ENCODE results near the gene SUGCT. TPM values are rescaled to one million over a fixed set of nuclear protein-coding genes. Genes with fewer than 3 reads are reported as not detected.

Gene SUGCT
- total and polyA plus RNA-seq, 2 of the 13 experiments (the other 11 are each of a cell fraction or from before 2014, with no cell fraction given), result 10.1 to 22.2 TPM

DNA sequence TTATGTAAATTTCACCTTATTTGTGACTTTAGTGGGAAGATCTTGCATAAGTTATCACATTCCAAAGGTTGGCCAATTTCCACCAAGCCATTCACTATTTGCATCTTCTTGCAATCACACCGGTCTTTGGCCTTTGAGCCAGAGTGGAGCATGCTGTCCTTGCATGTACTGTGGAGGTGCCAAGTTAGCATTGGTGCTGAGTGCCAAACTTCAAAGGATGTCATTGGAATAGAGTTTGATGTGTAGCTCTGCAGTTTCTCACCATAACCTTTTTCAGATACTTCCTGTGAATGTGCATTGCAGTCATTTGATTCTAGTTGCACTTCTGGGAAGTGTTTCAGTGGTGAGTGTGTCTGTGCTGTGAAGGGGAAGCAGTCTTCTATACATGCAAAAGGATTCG, 620.6 kb downstream of the SUGCT start (continued):
- TF ChIP-seq, protein P1, sequence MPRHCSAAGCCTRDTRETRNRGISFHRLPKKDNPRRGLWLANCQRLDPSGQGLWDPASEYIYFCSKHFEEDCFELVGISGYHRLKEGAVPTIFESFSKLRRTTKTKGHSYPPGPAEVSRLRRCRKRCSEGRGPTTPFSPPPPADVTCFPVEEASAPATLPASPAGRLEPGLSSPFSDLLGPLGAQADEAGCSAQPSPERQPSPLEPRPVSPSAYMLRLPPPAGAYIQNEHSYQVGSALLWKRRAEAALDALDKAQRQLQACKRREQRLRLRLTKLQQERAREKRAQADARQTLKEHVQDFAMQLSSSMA (CRISPR knock-in tag; IDR thresholded peaks at IDR 0.05), result no peak
- TF ChIP-seq TARDBP (CRISPR knock-in tag; IDR thresholded peaks at IDR 0.05) (peak; percentile 54; the same call in 1 of the 2 replicates), ZNF136 (CRISPR knock-in tag; IDR thresholded peaks at IDR 0.05; ENCODE audit: low read depth) (no peak), ELF1 (CRISPR knock-in tag; IDR thresholded peaks at IDR 0.05) (no peak), ZNF788 (CRISPR knock-in tag; IDR thresholded peaks at IDR 0.05; ENCODE audit: borderline replicate concordance) (peak; percentile 55; the same call in 1 of the 2 replicates), TOE1 (CRISPR knock-in tag; IDR thresholded peaks at IDR 0.05) (no peak), KMT2A (CRISPR knock-in tag; IDR thresholded peaks at IDR 0.05) (no peak), ZNF431 (CRISPR knock-in tag; IDR thresholded peaks at IDR 0.05; ENCODE audit: borderline replicate concordance, low read depth) (no peak), REPIN1 (CRISPR knock-in tag; IDR thresholded peaks at IDR 0.05; ENCODE audit: borderline replicate concordance, low read depth) (0 out of 2 replicates have a peak, but pooled peaks have one; percentile 44)
- TF ChIP-seq, protein P2, sequence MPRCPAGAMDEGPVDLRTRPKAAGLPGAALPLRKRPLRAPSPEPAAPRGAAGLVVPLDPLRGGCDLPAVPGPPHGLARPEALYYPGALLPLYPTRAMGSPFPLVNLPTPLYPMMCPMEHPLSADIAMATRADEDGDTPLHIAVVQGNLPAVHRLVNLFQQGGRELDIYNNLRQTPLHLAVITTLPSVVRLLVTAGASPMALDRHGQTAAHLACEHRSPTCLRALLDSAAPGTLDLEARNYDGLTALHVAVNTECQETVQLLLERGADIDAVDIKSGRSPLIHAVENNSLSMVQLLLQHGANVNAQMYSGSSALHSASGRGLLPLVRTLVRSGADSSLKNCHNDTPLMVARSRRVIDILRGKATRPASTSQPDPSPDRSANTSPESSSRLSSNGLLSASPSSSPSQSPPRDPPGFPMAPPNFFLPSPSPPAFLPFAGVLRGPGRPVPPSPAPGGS (CRISPR knock-in tag; IDR thresholded peaks at IDR 0.05), result no peak
- TF ChIP-seq, protein P3, sequence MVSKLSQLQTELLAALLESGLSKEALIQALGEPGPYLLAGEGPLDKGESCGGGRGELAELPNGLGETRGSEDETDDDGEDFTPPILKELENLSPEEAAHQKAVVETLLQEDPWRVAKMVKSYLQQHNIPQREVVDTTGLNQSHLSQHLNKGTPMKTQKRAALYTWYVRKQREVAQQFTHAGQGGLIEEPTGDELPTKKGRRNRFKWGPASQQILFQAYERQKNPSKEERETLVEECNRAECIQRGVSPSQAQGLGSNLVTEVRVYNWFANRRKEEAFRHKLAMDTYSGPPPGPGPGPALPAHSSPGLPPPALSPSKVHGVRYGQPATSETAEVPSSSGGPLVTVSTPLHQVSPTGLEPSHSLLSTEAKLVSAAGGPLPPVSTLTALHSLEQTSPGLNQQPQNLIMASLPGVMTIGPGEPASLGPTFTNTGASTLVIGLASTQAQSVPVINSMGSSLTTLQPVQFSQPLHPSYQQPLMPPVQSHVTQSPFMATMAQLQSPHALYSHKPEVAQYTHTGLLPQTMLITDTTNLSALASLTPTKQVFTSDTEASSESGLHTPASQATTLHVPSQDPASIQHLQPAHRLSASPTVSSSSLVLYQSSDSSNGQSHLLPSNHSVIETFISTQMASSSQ (IDR thresholded peaks at IDR 0.05; ENCODE audit: low read depth), result 0 out of 2 replicates have a peak, but pooled peaks have one; percentile 33
- TF ChIP-seq, protein P3 (CRISPR knock-in tag; IDR thresholded peaks at IDR 0.05; ENCODE audit: borderline replicate concordance), result peak; percentile 40; the same call in 1 of the 2 replicates
- TF ChIP-seq, protein P4, sequence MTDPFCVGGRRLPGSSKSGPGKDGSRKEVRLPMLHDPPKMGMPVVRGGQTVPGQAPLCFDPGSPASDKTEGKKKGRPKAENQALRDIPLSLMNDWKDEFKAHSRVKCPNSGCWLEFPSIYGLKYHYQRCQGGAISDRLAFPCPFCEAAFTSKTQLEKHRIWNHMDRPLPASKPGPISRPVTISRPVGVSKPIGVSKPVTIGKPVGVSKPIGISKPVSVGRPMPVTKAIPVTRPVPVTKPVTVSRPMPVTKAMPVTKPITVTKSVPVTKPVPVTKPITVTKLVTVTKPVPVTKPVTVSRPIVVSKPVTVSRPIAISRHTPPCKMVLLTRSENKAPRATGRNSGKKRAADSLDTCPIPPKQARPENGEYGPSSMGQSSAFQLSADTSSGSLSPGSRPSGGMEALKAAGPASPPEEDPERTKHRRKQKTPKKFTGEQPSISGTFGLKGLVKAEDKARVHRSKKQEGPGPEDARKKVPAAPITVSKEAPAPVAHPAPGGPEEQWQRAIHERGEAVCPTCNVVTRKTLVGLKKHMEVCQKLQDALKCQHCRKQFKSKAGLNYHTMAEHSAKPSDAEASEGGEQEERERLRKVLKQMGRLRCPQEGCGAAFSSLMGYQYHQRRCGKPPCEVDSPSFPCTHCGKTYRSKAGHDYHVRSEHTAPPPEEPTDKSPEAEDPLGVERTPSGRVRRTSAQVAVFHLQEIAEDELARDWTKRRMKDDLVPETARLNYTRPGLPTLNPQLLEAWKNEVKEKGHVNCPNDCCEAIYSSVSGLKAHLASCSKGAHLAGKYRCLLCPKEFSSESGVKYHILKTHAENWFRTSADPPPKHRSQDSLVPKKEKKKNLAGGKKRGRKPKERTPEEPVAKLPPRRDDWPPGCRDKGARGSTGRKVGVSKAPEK (CRISPR knock-in tag; IDR thresholded peaks at IDR 0.05; ENCODE audit: borderline replicate concordance), result no peak
- TF ChIP-seq, protein P5, sequence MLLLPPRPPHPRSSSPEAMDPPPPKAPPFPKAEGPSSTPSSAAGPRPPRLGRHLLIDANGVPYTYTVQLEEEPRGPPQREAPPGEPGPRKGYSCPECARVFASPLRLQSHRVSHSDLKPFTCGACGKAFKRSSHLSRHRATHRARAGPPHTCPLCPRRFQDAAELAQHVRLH (CRISPR knock-in tag; IDR thresholded peaks at IDR 0.05; ENCODE audit: borderline replicate concordance, low read depth), result peak; percentile 50; the same call in 1 of the 2 replicates
- TF ChIP-seq, protein P6, sequence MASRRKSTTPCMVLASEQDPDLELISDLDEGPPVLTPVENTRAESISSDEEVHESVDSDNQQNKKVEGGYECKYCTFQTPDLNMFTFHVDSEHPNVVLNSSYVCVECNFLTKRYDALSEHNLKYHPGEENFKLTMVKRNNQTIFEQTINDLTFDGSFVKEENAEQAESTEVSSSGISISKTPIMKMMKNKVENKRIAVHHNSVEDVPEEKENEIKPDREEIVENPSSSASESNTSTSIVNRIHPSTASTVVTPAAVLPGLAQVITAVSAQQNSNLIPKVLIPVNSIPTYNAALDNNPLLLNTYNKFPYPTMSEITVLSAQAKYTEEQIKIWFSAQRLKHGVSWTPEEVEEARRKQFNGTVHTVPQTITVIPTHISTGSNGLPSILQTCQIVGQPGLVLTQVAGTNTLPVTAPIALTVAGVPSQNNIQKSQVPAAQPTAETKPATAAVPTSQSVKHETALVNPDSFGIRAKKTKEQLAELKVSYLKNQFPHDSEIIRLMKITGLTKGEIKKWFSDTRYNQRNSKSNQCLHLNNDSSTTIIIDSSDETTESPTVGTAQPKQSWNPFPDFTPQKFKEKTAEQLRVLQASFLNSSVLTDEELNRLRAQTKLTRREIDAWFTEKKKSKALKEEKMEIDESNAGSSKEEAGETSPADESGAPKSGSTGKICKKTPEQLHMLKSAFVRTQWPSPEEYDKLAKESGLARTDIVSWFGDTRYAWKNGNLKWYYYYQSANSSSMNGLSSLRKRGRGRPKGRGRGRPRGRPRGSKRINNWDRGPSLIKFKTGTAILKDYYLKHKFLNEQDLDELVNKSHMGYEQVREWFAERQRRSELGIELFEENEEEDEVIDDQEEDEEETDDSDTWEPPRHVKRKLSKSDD (CRISPR knock-in tag; IDR thresholded peaks at IDR 0.05; ENCODE audit: low read depth), result peak; percentile 64; the same call in 1 of the 2 replicates
- TF ChIP-seq, protein P7, sequence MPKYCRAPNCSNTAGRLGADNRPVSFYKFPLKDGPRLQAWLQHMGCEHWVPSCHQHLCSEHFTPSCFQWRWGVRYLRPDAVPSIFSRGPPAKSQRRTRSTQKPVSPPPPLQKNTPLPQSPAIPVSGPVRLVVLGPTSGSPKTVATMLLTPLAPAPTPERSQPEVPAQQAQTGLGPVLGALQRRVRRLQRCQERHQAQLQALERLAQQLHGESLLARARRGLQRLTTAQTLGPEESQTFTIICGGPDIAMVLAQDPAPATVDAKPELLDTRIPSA (CRISPR knock-in tag; IDR thresholded peaks at IDR 0.05; ENCODE audit: borderline replicate concordance), result no peak
